Hair follicle dermal papilla cell (primary cell): Measurements from ENCODE around the gene TLCD4. TPM values are rescaled to one million over a fixed set of nuclear protein-coding genes. Genes with fewer than 3 reads are reported as not detected.

Experiments used
- small RNA-seq: library from RNA; depleted of rRNA; stranded (forward); fragments of <200 nt; gene quantifications from one replicate; pipeline ENCODE3, GENCODE V24; 2012
- total RNA-seq: library from RNA; depleted of rRNA; stranded (reverse); fragments of >200 nt; gene quantifications from 2 replicates; pipeline ENCODE4 v1.2.3, GENCODE V29; 2012

The TLCD4 gene, protein sequence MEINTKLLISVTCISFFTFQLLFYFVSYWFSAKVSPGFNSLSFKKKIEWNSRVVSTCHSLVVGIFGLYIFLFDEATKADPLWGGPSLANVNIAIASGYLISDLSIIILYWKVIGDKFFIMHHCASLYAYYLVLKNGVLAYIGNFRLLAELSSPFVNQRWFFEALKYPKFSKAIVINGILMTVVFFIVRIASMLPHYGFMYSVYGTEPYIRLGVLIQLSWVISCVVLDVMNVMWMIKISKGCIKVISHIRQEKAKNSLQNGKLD
- total RNA-seq, result 0.61 and 0.81 TPM in 2 replicates

DNA sequence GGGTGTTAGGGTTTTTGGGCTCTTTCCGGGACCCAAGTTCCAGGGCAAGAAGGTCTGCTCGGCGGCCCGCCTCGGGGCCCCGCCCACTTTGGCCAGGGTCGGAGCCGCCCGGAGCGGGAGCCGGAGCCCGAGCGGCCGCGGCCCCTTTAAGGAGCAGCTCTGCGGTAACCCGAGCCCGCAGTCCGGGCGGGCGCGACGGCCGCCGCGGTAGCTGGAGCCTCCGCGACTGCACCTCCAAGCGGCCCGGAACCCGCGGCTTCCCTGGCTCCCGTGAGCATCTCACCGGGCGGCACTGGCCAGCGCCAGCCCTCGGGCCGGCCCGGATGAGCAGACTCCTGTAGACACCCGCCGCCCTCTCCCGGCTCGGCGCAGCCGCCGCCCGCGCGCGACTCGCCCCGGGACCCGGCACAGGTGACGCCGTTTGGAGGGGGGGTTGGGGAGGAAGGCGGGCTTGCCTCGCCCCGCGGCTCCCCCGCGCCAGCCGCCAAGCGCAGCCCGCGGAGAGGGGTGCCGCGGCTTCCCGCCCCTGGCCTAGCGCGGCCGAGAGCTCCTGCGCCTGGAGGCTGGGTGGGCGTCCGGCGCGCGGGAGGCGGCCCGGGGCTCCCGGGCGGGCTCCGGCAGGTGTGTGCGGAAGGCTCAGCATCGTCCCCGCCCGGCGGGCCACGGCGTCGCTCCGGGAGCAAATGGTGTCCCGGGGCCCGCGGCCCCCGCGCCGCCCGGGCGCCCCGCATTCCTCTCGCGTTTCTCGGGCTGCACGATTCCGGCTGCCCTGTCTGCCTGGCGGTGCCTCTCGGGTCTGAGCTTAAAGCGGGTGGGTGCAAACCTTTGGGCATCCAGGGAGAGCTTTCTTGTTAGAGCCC is at the start of gene TLCD4:
Gene TLCD4 (plus strand): TSS at position 149 of the 860 bp plus-strand sequence. CDS start 26,547 bp downstream, outside the sequence.

DNA sequence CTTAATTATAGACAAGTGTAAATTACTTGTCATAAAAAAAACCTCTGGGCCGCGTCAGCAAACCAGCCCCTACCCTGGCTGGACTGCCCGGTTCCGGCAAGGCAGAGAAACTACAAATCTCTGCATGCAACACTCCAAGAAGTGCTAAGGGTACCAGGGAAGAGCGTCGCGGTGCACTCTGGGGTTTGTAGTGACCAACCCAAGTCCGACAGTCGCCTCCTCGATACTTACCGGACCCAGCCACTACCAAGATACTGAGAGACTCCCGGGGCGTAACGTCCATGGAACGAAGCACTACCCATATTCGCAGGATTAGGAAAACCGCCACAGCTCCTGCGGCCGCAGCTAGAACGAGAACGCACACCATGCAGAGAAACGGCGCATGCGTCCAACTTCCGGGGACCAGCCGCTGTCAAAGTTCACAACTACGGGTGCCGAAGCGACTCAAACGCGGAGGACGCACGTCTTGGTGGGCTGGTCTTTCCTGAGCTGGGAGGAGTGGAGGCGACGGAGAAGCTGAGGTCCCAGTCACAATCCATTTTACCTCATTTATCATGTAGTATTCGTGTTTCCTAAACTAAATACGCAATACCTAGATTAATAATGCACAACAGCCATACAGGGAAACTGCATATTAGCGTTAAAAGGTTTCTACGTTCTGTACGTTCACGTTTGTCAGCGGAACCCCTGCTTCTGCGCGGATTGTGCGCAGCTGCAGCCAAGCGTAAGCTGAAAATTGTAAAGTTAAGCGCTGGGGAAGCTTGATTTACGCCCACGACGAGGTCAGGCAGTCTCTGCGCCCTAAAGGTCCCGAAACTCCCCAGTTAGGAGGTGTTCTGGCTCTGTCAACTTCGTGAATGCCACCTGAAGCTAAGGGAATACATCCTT is 44.4 kb upstream of the TLCD4 start, which contains the start of gene ALG14:
Gene ALG14 (minus strand): TSS at position 420 of the 888 bp plus-strand sequence. CDS start 53 bp downstream, at position 367.

Small RNA genes within 50 kb of the gene (small RNA-seq; reads per million reads assigned to genes)
- not detected for gene RF00019

Other genes with a start within 250 kb of the TLCD4 start
- 294 and 354 TPM in 2 replicates for gene CNN3, start 190.2 kb upstream of the TLCD4 start, total RNA-seq
- 1.3 and 1.9 TPM in 2 replicates for gene ALG14, start 44.4 kb upstream of the TLCD4 start, total RNA-seq
- 9.4 and 11.7 TPM in 2 replicates for gene RWDD3, start 116.9 kb downstream of the TLCD4 start, total RNA-seq